Stomach (tissue), 4 donors: ENCODE results near the gene STK35.

Experiments
- EP300 ChIP-seq: sonication (generic); formaldehyde crosslinking; IDR thresholded peaks from one replicate; pipeline ENCODE4 v1.6.1; 2017; ENCODE audit warnings: antibody characterized with exemption
- POLR2A ChIP-seq, 4 donors: fragments of 450-650 bp; IDR thresholded peaks; one replicate each; pipeline ENCODE4 v1.6.1; 2016; ENCODE audit warnings: antibody characterized with exemption in 4 of 4, control low read depth in 2 of 4, mild to moderate bottlenecking in 1 of 4, moderate library complexity in 1 of 4
- POLR2AphosphoS5 ChIP-seq, 3 donors: sonication (generic); formaldehyde crosslinking; IDR thresholded peaks; one replicate each; pipeline ENCODE4 v1.6.1; 2016; ENCODE audit warnings: antibody characterized with exemption in 3 of 3
- TF ChIP-seq, protein P1 (sequence below), 7 experiments: fragments of 450-650 bp in 4 of 7; fragments of 200-600 bp in 3 of 7; sonication (generic) in 3 of 7; IDR thresholded peaks; one replicate each; pipeline ENCODE4 v1.5.1; 2016 to 2019; ENCODE audit warnings: antibody characterized with exemption in 7 of 7, control low read depth in 2 of 7, mild to moderate bottlenecking in 1 of 7

DNA sequence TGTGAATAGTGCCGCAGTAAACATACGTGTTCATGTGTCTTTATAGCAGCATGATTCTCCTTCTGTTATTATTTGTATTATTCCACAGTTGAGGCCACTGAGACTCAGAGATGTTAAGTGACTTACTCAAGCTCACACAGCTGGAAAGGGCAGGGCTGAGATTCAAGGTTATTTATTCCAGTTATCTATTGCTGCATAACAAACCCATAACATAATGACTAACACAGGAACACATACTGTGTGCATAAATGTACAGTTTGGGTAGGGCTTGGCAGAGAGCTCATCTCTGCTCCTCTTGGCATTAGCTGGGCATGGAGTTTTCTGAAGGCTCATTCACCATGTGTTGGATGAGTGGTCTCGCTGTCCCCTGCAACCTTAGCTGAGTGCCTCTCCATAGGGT lies 68.8 kb downstream of the STK35 start:
- TF ChIP-seq POLR2AphosphoS5 (IDR thresholded peaks at IDR 0.05) = no peak
- TF ChIP-seq, protein P1, sequence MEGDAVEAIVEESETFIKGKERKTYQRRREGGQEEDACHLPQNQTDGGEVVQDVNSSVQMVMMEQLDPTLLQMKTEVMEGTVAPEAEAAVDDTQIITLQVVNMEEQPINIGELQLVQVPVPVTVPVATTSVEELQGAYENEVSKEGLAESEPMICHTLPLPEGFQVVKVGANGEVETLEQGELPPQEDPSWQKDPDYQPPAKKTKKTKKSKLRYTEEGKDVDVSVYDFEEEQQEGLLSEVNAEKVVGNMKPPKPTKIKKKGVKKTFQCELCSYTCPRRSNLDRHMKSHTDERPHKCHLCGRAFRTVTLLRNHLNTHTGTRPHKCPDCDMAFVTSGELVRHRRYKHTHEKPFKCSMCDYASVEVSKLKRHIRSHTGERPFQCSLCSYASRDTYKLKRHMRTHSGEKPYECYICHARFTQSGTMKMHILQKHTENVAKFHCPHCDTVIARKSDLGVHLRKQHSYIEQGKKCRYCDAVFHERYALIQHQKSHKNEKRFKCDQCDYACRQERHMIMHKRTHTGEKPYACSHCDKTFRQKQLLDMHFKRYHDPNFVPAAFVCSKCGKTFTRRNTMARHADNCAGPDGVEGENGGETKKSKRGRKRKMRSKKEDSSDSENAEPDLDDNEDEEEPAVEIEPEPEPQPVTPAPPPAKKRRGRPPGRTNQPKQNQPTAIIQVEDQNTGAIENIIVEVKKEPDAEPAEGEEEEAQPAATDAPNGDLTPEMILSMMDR (IDR thresholded peaks at IDR 0.05) = no peak
- TF ChIP-seq POLR2A (IDR thresholded peaks at IDR 0.05) = no peak
- no peak for TF ChIP-seq EP300
